ENCODE measurements around the gene SRF. TPM values are rescaled to one million over a fixed set of nuclear protein-coding genes. Genes with fewer than 3 reads are reported as not detected.
A peak's percentile ranks its signal among the peaks of the same experiment; 100 is the strongest.

The SRF gene
- 100 to 1,000 TPM; 111 to 183 (median 153) TPM for total RNA-seq

DNA sequence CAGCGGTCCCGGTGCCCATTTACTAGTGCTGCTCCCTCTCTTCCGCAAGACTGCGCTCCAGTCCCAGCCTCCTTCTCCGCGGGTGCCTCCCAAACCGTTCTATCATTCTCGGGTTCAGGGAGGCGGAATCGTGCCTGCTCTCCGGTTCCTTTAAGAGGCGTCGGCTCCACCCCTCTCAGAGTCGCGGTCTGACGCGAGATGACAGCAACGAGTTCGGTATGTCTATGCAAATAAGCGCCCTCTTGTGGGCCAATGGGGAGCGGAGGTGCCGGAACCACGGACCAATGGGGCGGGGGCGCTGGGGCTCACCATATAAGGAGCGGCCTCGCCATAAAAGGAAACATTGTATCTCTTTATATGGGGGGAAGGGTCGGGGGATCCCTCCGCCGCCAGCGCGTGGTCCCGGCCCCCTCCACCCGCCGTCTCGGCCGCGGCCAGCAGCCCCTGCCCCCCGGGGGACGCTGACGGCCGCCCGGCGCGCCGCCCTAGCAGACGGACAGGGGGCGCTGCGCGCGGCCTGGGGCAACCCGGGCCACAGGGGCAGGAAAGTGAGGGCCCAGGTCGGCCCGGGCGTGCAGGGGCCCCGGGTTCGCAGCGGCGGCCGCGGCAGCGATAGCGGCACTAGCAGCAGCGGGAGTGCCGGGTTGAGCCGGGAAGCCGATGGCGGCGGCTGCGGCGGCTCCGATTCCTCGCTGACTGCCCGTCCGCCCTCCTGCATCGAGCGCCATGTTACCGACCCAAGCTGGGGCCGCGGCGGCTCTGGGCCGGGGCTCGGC lies at the start of gene SRF:
TSS of gene SRF (plus strand) at position 339 of the 776 bp plus-strand sequence. CDS start at position 727, 388 bp downstream.
- Histone ChIP-seq H3K4me3 (peak within 1 kb of the TSS; percentile 88 to 96 (median 96)), H3K4me1 (peaks cover 33 to 43% (median 41%) of the 10 kb centered on the region in 4 donors), H3K36me3 (peaks cover 9 to 12% (median 10%) of the 10 kb centered on the region in 4 donors), H3K9me3 (no peaks in the 10 kb centered on the region), H3K27me3 (no peaks in the 10 kb centered on the region), H3K27ac (replicated peaks in 1 of 4) (peak within 1 kb of the TSS; percentile 98 to 100 (median 99))
- DNase-seq (ENCODE audit: extremely low spot score), result peak; percentile 100
- TF ChIP-seq POLR2A (IDR thresholded peaks at IDR 0.05; ENCODE audit: low read depth) (peak; percentile 70), POLR2AphosphoS5 (IDR thresholded peaks at IDR 0.05) (peak; percentile 91 to 94), EP300 (IDR thresholded peaks at IDR 0.05) (no peak), CTCF (IDR thresholded peaks at IDR 0.05) (peak; percentile 65 to 91 (median 82))
- intact Hi-C loops (cut with DNase I), result loop anchor here (10.0 kb wide), 1 partner anchor 344 kb away; the partner anchor contains the start of genes LRRC73, POLR1C and YIPF3
- WGBS, result under 1% methylated on average over 47 of the region's 83 CpGs

GRCh38 chr6:43122146-43122545 lies 48.9 kb upstream of the SRF start:
- no peaks in the 10 kb centered on the region for H3K36me3 ChIP-seq
- H3K27me3 ChIP-seq, result no peaks in the 10 kb centered on the region
- no peak overlapping the region for H3K4me3 ChIP-seq
- no peaks in the 10 kb centered on the region for H3K9me3 ChIP-seq
- intact Hi-C loops (cut with DNase I), result no loop called here
- peak overlapping the region in 1 of 4 donors; percentile 71 for H3K27ac ChIP-seq (replicated peaks in 1 of 4)
- WGBS, result 79% methylated on average over 2 of the region's 2 CpGs
- no peak for DNase-seq (ENCODE audit: extremely low spot score)
- TF ChIP-seq POLR2A (IDR thresholded peaks at IDR 0.05; ENCODE audit: low read depth) (no peak), EP300 (IDR thresholded peaks at IDR 0.05) (no peak), CTCF (IDR thresholded peaks at IDR 0.05) (no peak), POLR2AphosphoS5 (IDR thresholded peaks at IDR 0.05) (no peak)
- H3K4me1 ChIP-seq, result peaks cover 3 to 30% (median 27%) of the 10 kb centered on the region in 4 donors

DNA sequence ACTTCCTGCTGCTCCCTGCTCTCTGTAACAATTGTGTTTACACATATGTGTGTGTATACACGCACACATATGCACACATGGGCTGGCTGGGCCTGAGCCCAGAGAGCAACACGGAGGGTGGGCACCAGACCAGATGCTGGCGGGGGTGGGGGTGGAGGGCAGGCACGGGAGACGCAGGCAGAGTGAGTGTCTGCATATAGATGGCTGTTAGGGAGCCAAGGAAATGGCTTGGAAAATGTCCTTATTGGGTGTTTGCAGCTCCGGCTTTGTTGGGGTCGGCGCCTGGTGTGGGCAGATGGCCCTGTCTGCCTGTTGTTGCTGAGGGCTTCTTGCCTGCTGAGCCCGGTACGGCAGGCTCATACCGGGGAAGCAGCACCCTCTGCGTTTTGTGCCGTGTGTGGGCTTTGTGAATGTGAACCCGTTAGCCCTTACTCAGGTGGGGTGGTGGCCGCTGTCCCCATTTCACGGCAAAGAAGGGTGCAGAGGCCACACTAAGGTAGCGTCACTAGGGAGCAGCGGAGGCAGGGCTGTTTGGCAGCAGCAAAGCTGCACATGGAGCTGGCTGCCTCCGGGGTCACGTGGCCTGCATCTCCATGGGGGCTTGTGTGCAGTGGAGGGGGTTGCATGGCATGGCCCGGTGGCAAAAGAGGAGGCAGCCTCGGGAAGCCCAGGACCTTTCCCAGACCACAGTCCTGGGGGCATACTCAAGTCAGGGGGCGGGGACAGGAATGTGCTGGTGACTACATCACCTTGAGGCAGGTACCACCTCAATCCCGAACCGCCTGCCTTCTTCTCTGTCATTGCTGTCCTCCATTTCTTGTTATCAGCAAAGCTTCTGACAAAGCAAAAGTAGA lies 47.4 kb upstream of the SRF start:
- H3K4me1 ChIP-seq, result peaks cover 3 to 37% (median 31%) of the 10 kb centered on the region in 4 donors
- H3K27me3 ChIP-seq, result no peaks in the 10 kb centered on the region
- no peak overlapping the region for H3K4me3 ChIP-seq
- DNase-seq (ENCODE audit: extremely low spot score), result no peak
- intact Hi-C loops (cut with DNase I), result no loop called here
- 50% methylated on average over 15 of the region's 25 CpGs for WGBS
- no peaks in the 10 kb centered on the region for H3K9me3 ChIP-seq
- H3K36me3 ChIP-seq, result no peaks in the 10 kb centered on the region
- peak overlapping the region in 2 of 4 donors; percentile 42 to 71 for H3K27ac ChIP-seq (replicated peaks in 1 of 4)
- TF ChIP-seq EP300 (IDR thresholded peaks at IDR 0.05) (no peak), CTCF (IDR thresholded peaks at IDR 0.05) (no peak), POLR2AphosphoS5 (IDR thresholded peaks at IDR 0.05) (no peak), POLR2A (IDR thresholded peaks at IDR 0.05; ENCODE audit: low read depth) (no peak)

DNA sequence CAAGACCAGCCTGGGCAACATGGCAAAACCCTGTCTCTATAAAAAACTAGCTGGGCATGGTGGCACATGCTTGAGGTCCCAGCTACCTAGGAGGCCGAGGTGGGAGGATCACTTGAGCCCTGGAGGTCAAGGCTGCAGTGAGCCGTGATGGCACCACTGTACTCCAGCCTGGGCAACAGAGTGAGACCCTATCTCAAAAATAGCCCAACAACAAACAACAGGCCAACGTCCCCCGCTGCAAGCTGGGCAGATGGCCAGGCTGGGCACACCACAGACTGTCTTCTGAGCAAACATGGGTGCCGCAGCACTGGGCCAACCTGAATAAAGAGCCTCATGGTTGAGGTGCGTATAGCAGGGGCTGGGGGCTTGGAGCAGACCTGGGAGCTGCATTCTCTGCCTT lies 46.6 kb upstream of the SRF start:
- 78% methylated on average over 6 of the region's 6 CpGs for WGBS
- Histone ChIP-seq H3K9me3 (no peaks in the 10 kb centered on the region), H3K27me3 (no peaks in the 10 kb centered on the region), H3K36me3 (no peaks in the 10 kb centered on the region), H3K27ac (replicated peaks in 1 of 4) (peak overlapping the region in 1 of 4 donors; percentile 71), H3K4me3 (no peak overlapping the region), H3K4me1 (peaks cover 3 to 39% (median 31%) of the 10 kb centered on the region in 4 donors)
- intact Hi-C loops (cut with DNase I), result no loop called here
- TF ChIP-seq POLR2AphosphoS5 (IDR thresholded peaks at IDR 0.05), result no peak
- no peak for TF ChIP-seq CTCF (IDR thresholded peaks at IDR 0.05)
- TF ChIP-seq POLR2A (IDR thresholded peaks at IDR 0.05; ENCODE audit: low read depth), result no peak
- no peak for TF ChIP-seq EP300 (IDR thresholded peaks at IDR 0.05)
- no peak for DNase-seq (ENCODE audit: extremely low spot score)
